ENCODE measurements around the gene CEP63. TPM values are rescaled to one million over a fixed set of nuclear protein-coding genes. Genes with fewer than 3 reads are reported as not detected.
"Not testable (repeated sequence)": the region's sequence is repeated elsewhere in the genome, so short reads cannot be mapped to it uniquely, and the experiment has no call there.

Gene CEP63
- total RNA-seq, 1 donor from 2014 or later = 22.4 TPM

GRCh38 chr3:134564991-134565390, 79.1 kb downstream of the CEP63 start:
- no peak for DNase-seq (ENCODE audit: low spot score in 2 of 2)
- no peak for FAIRE-seq

GRCh38 chr3:134567605-134568004, 81.7 kb downstream of the CEP63 start:
- no peak for DNase-seq (ENCODE audit: low spot score in 2 of 2)
- FAIRE-seq = no peak

GRCh38 chr3:134568790-134569189, 82.9 kb downstream of the CEP63 start:
- DNase-seq (ENCODE audit: low spot score in 2 of 2) = no peak
- FAIRE-seq = no peak

GRCh38 chr3:134569899-134570298, 84.0 kb downstream of the CEP63 start:
- DNase-seq (ENCODE audit: low spot score in 2 of 2); FAIRE-seq: not testable (repeated sequence)

GRCh38 chr3:134576426-134576825, 90.6 kb downstream of the CEP63 start:
- DNase-seq (ENCODE audit: low spot score in 2 of 2) = no peak
- no peak for FAIRE-seq

GRCh38 chr3:134576831-134577230, 91.0 kb downstream of the CEP63 start:
- FAIRE-seq = no peak
- DNase-seq (ENCODE audit: low spot score in 2 of 2) = no peak

GRCh38 chr3:134579141-134579665, 93.3 kb downstream of the CEP63 start:
- no peak for DNase-seq (ENCODE audit: low spot score in 2 of 2)
- FAIRE-seq = no peak

GRCh38 chr3:134590766-134591165, 104.9 kb downstream of the CEP63 start:
- FAIRE-seq (no peak), DNase-seq (ENCODE audit: low spot score in 2 of 2) (no peak)

GRCh38 chr3:134592806-134593205, 106.9 kb downstream of the CEP63 start:
- FAIRE-seq = no peak
- DNase-seq (ENCODE audit: low spot score in 2 of 2) = no peak

GRCh38 chr3:134594331-134594741, 108.5 kb downstream of the CEP63 start:
- FAIRE-seq (no peak), DNase-seq (ENCODE audit: low spot score in 2 of 2) (no peak)

- FAIRE-seq = not testable (repeated sequence)
Observed at GRCh38 chr3:134594986-134595385, 109.1 kb downstream of the CEP63 start.

GRCh38 chr3:134597390-134597970, 111.6 kb downstream of the CEP63 start:
- no peak for FAIRE-seq
- DNase-seq (ENCODE audit: low spot score in 2 of 2) = no peak

More at GRCh38 chr3:134594986-134595385, 109.1 kb downstream of the CEP63 start:
- DNase-seq (ENCODE audit: low spot score in 2 of 2) = not testable (repeated sequence)

GRCh38 chr3:134598763-134599545, 113.1 kb downstream of the CEP63 start:
- no peak for DNase-seq (ENCODE audit: low spot score in 2 of 2)
- FAIRE-seq = no peak

GRCh38 chr3:134600206-134600605, 114.3 kb downstream of the CEP63 start:
- no peak for DNase-seq (ENCODE audit: low spot score in 2 of 2)
- FAIRE-seq = no peak

- DNase-seq (ENCODE audit: low spot score in 2 of 2) (peak; percentile 34 to 74), FAIRE-seq (no peak)
Observed at GRCh38 chr3:134600685-134601463, 115.0 kb downstream of the CEP63 start.

GRCh38 chr3:134601539-134602439, 115.9 kb downstream of the CEP63 start:
- DNase-seq (ENCODE audit: low spot score in 2 of 2) = peak; percentile 57 to 81
- FAIRE-seq = no peak

GRCh38 chr3:134602440-134602814, 116.6 kb downstream of the CEP63 start:
- FAIRE-seq (no peak), DNase-seq (ENCODE audit: low spot score in 2 of 2) (no peak)

- FAIRE-seq (no peak), DNase-seq (ENCODE audit: low spot score in 2 of 2) (no peak)
Observed at GRCh38 chr3:134603480-134603879, 117.6 kb downstream of the CEP63 start.

GRCh38 chr3:134603956-134604355, 118.1 kb downstream of the CEP63 start:
- FAIRE-seq (no peak), DNase-seq (ENCODE audit: low spot score in 2 of 2) (no peak)

- FAIRE-seq (no peak), DNase-seq (ENCODE audit: low spot score in 2 of 2) (no peak)
Observed at GRCh38 chr3:134605556-134605955, 119.7 kb downstream of the CEP63 start.
